SK-N-SH (cell line): Measurements from ENCODE around the gene ACBD7.

Experiments used
- CHD2 ChIP-seq: fragments of 150-350 bp; IDR thresholded peaks from 2 replicates; pipeline ENCODE4 v1.6.1; 2018; ENCODE audit warnings: low read length; ENCODE audit not compliant: partially characterized antibody
- ELF1 ChIP-seq: IDR thresholded peaks from 2 replicates; pipeline ENCODE4 v1.4.0; 2012
- FOXJ3 ChIP-seq: sonication (generic); formaldehyde crosslinking; IDR thresholded peaks from 2 replicates; pipeline ENCODE4 v1.5.1; 2020; ENCODE audit warnings: mild to moderate bottlenecking, missing genetic modification reagents
- GATA2 ChIP-seq: sonication (generic); formaldehyde crosslinking; IDR thresholded peaks from 2 replicates; pipeline ENCODE4 v1.5.0; 2020; ENCODE audit warnings: mild to moderate bottlenecking, missing genetic modification reagents
- JUND ChIP-seq: IDR thresholded peaks from 2 replicates; pipeline ENCODE4 v1.4.0; 2012
- RAD21 ChIP-seq: IDR thresholded peaks from 2 replicates; pipeline ENCODE4 v1.6.1; 2012; ENCODE audit warnings: mild to moderate bottlenecking, low read length
- SMC3 ChIP-seq: IDR thresholded peaks from 2 replicates; pipeline ENCODE4 v1.6.1; 2012; ENCODE audit warnings: low read depth, low read length, improper control_type of control experiment
- TF ChIP-seq, protein P1 (sequence below): fragments of 200-600 bp; sonication (generic); IDR thresholded peaks from 2 replicates; pipeline ENCODE4 v1.6.1; 2017; ENCODE audit warnings: antibody characterized with exemption, mild to moderate bottlenecking, moderate library complexity

DNA sequence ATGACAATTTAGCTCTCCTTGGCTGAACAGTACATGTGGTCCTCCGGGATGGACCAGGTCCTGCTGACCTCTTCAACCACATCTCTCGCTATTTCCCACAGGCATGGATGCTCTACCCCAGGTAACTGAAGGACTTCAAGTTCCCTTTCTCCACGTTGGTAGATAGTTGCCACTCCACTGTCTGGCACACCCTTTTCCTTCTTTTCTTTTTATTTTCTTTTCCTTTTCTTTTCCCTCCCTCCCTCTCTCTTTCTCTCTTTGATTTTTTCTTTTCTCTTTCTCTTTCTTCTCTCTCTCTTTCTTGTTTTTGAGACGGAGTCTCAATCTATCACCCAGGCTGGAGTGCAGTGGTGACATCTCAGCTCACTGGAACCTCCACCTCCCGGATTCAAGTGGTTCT, 2.8 kb upstream of the ACBD7 start:
- TF ChIP-seq JUND (no peak), GATA2 (CRISPR knock-in tag) (no peak), ELF1 (no peak), RAD21 (no peak), CHD2 (no peak), FOXJ3 (CRISPR knock-in tag) (no peak), SMC3 (no peak)
- TF ChIP-seq, protein P1, sequence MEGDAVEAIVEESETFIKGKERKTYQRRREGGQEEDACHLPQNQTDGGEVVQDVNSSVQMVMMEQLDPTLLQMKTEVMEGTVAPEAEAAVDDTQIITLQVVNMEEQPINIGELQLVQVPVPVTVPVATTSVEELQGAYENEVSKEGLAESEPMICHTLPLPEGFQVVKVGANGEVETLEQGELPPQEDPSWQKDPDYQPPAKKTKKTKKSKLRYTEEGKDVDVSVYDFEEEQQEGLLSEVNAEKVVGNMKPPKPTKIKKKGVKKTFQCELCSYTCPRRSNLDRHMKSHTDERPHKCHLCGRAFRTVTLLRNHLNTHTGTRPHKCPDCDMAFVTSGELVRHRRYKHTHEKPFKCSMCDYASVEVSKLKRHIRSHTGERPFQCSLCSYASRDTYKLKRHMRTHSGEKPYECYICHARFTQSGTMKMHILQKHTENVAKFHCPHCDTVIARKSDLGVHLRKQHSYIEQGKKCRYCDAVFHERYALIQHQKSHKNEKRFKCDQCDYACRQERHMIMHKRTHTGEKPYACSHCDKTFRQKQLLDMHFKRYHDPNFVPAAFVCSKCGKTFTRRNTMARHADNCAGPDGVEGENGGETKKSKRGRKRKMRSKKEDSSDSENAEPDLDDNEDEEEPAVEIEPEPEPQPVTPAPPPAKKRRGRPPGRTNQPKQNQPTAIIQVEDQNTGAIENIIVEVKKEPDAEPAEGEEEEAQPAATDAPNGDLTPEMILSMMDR: no peak
